DOHH2 (cell line): ENCODE data around the gene DPP6.

Experiments
- CTCF ChIP-seq: fragments of 200-600 bp; sonication (generic); IDR thresholded peaks from one replicate; pipeline ENCODE4 v1.5.1; 2014; ENCODE audit warnings: antibody characterized with exemption, mild to moderate bottlenecking, low read depth, low read length; ENCODE audit not compliant: poor library complexity, severe bottlenecking
- EZH2phosphoT487 ChIP-seq: fragments of 200-600 bp; sonication (generic); IDR thresholded peaks from 2 replicates; pipeline ENCODE4 v1.6.1; 2017; ENCODE audit warnings: borderline replicate concordance, mild to moderate bottlenecking, antibody characterized with exemption, low read length, moderate library complexity, mixed read lengths

GRCh38 chr7:154876516-154876915 lies 824.3 kb downstream of the DPP6 start:
- TF ChIP-seq CTCF (no peak), EZH2phosphoT487 (no peak)
